ENCODE results near the gene FAM47E.

Gene FAM47E

GRCh38 chr4:76251441-76252270 lies at the start of gene FAM47E:
Gene FAM47E, plus strand, starts transcription at chr4:76251721. Its CDS starts 26 bp downstream, at chr4:76251747.
- DNase-seq: peak; percentile 28 to 47

- no peak for DNase-seq
These were observed 48.0 kb upstream of the FAM47E start for GRCh38 chr4:76203541-76203940.

- DNase-seq: no peak
These were observed 46.6 kb upstream of the FAM47E start for GRCh38 chr4:76204936-76205335.

GRCh38 chr4:76205476-76205875 lies 46.0 kb upstream of the FAM47E start:
- DNase-seq: no peak

GRCh38 chr4:76206222-76206942 lies 45.1 kb upstream of the FAM47E start:
- no peak for DNase-seq

- DNase-seq: no peak
These were observed 44.0 kb upstream of the FAM47E start for GRCh38 chr4:76207549-76207948.

- DNase-seq: no peak
These were observed 43.3 kb upstream of the FAM47E start for GRCh38 chr4:76208005-76208765.

- DNase-seq: no peak
These were observed 41.6 kb upstream of the FAM47E start for GRCh38 chr4:76209881-76210280.

GRCh38 chr4:76210452-76210851 lies 41.1 kb upstream of the FAM47E start:
- no peak for DNase-seq

GRCh38 chr4:76211769-76212708 lies 39.5 kb upstream of the FAM47E start:
- no peak for DNase-seq

- peak; percentile 53 to 73 for DNase-seq
These were observed 38.6 kb upstream of the FAM47E start for GRCh38 chr4:76212851-76213414.

GRCh38 chr4:76213415-76214176 lies 37.9 kb upstream of the FAM47E start, which contains the start of gene SCARB2:
Gene SCARB2, minus strand, starts transcription at chr4:76213824. Its CDS starts 281 bp downstream, at chr4:76213543.
- peak; percentile 79 to 85 for DNase-seq

- DNase-seq: no peak
These were observed 37.3 kb upstream of the FAM47E start for GRCh38 chr4:76214177-76214675.

GRCh38 chr4:76215077-76215476 lies 36.4 kb upstream of the FAM47E start:
- no peak for DNase-seq

- DNase-seq: no peak
These were observed 35.0 kb upstream of the FAM47E start for GRCh38 chr4:76216524-76216923.

- no peak for DNase-seq
These were observed 34.3 kb upstream of the FAM47E start for GRCh38 chr4:76216975-76217814.

- DNase-seq: no peak
These were observed 32.0 kb upstream of the FAM47E start for GRCh38 chr4:76219299-76220055.

- no peak for DNase-seq
These were observed 27.4 kb upstream of the FAM47E start for GRCh38 chr4:76224171-76224570.

GRCh38 chr4:76226418-76226817 lies 25.1 kb upstream of the FAM47E start:
- DNase-seq: no peak
